Spleen (tissue), 7 donors: ENCODE results near the gene ALDOB.

Experiments
- POLR2A ChIP-seq, 3 donors: fragments of 450-650 bp; IDR thresholded peaks; one replicate each; pipeline ENCODE4 v1.5.1; 2017; ENCODE audit warnings: antibody characterized with exemption in 3 of 3, mild to moderate bottlenecking in 1 of 3
- POLR2AphosphoS5 ChIP-seq, 3 donors: sonication (generic); formaldehyde crosslinking; IDR thresholded peaks; one replicate each; pipeline ENCODE4 v1.5.1; 2017; ENCODE audit warnings: antibody characterized with exemption in 3 of 3
- TF ChIP-seq, protein P1 (sequence below), 11 experiments: fragments of 200-600 bp in 7 of 11; fragments of 450-650 bp in 4 of 11; sonication (generic) in 4 of 11; IDR thresholded peaks in 8 of 11; conservative IDR thresholded peaks in 3 of 11; 1 replicate in 7 of 11; 2 replicates in 4 of 11; pipeline versions ENCODE4 v1.4.0 to v1.8.0; 2016 to 2021; ENCODE audit warnings: antibody characterized with exemption in 11 of 11, inconsistent platforms in 4 of 11, mild to moderate bottlenecking in 1 of 11
- donor health status: DM: no; HTN: no; CAD: no; lungs with moderate emphysema.
- donor health status: DM: no; HTN: no; CAD: no.
- donor health status: DM: no; HTN: no; CAD: no.

DNA sequence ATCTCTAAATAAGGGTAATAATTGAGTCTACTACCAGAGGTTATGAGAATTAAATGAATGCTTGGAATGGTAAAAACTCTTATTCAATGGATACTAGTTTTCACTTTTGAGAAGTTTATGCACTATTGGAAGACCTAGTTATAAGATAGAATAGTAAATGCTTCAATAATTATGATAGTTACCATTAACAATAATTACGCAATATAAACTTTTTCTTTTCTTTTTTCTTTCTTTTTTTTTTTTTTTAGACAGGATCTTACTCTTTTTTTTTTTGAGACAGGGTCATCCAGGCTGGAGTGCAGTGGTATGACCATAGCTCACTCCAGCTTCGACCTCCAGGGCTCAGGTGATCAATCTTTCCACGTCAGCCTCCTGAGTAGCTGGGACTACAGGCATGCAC is 6.7 kb downstream of the ALDOB start:
- TF ChIP-seq, protein P1, sequence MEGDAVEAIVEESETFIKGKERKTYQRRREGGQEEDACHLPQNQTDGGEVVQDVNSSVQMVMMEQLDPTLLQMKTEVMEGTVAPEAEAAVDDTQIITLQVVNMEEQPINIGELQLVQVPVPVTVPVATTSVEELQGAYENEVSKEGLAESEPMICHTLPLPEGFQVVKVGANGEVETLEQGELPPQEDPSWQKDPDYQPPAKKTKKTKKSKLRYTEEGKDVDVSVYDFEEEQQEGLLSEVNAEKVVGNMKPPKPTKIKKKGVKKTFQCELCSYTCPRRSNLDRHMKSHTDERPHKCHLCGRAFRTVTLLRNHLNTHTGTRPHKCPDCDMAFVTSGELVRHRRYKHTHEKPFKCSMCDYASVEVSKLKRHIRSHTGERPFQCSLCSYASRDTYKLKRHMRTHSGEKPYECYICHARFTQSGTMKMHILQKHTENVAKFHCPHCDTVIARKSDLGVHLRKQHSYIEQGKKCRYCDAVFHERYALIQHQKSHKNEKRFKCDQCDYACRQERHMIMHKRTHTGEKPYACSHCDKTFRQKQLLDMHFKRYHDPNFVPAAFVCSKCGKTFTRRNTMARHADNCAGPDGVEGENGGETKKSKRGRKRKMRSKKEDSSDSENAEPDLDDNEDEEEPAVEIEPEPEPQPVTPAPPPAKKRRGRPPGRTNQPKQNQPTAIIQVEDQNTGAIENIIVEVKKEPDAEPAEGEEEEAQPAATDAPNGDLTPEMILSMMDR (IDR thresholded peaks at IDR 0.05 in 8 of 11, conservative IDR thresholded peaks at IDR 0.05 in 3 of 11): no peak
- TF ChIP-seq POLR2A (IDR thresholded peaks at IDR 0.05) (no peak), POLR2AphosphoS5 (IDR thresholded peaks at IDR 0.05) (no peak)
